Measurements from ENCODE around the gene NLGN2.
"Not testable (repeated sequence)": the region's sequence is repeated elsewhere in the genome, so short reads cannot be mapped to it uniquely, and the experiment has no call there.

NLGN2 gene

DNA sequence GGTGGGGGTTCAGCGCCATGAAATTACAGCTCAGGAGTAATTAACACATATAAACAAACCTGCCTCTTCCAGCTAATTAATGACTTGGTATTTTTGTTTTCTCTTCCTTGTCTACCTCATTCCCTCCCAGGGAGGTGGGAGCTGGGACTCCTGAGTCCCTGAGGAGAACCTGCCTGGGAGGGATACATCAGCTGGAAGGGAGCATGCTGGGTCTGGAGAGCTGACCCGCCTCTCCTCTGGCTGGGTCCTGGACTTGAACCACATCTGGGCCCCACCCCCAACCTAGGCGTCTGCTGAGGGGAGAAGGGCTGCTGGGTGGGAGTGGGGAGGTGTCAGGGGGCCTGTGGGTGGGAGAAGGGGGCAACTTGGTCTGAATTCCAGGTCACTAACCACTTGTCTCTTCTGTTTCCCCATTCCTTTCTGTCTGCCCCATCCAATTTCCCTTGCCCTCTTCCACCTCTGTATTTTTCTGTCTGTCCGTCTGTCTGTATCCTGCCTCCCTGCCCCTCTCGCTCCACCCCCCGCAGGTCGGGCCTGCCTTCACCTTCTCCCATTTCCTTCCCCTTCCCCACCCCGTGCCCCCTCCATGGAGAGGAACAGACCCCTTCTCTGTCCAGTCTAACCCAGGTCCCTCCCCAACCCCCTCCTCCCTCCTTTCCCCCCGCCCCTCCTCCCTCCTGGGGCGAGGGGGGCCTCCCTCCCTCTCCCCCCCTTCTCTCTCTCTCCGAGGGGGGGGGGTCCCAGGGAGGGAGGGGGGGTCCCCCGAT, at the start of gene NLGN2:
NLGN2 (plus strand) TSS at position 361 of the 767 bp plus-strand sequence. CDS start 411 bp downstream, outside the sequence.
- DNase-seq: no peak

DNA sequence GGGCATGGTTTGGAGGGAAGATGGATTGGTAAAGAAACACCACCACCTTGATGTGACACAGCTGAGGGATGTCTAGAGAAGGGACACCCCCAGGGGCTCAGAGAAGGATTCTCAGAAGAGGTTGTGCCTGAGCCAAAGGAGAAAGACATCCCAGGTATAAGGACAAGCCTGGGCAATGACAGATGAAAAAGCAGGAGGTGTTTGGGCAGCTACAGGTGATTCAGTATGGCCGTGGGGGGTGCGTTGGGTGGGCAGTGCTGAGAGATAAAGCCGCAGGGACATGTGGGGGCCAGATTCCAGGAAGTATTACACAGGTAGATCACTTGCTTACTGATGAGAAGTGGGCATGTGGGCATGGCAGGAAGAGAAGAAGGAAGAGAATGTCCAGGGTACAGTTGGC, 45.7 kb upstream of the NLGN2 start:
- no peak for DNase-seq

DNA sequence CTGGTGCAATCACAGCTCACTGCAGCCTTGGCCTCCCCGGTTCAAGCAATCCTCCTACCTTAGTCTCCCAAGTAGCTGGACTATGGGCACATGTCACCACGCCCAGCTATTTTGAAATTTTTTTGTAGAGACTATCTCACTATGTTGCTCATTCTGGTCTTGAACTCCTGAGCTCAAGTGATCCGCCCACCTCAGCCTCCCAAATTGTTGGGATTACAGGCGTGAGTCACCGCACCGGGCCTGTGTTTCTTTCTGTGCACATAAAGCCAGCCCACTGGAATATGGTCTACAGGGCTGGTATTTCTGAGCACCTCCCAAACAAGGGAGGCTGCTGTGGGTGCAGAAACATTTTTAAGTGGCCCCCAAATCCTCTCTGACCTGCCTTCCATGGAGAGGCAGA, 44.3 kb upstream of the NLGN2 start:
- no peak for DNase-seq

DNA sequence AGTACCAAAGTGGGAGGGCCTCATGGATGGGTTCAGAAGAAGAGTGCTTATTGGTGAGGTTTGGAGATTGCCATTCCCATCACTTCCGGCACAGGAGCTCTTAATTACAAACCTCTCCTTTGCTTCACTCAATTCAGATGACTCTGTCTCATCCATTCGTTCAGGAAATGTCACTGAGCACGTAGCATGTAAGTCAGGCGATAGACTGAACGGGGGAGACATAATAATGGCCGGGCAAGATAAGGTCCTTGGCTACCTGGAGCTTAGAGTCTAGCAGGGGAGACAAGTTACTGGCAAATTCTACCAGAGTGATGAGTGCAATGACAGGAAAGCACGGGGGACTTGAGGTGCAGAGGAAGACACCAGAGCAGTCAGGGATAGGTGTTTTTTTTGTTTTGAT, 41.7 kb upstream of the NLGN2 start:
- DNase-seq: not testable (repeated sequence)

DNA sequence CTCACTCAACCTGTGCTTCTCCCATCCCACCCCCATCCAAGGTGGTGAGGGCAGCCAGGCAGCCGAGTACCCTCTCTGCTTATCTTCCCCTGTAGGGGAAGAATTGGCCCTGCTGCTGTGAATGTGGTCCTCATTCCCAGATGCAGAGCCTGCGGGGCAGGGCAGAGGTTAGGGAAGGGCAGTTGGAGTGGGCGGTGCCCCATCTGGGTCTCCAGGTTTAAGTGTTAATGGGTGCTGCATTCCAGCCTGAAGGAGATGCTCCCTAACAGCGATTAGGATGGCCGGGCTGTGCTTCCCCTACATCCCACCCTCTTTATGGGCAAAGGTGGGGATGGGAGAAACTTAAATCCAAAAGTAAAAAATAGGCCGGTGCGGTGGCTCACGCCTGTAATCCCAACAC, 40.6 kb upstream of the NLGN2 start:
- no peak for DNase-seq

DNA sequence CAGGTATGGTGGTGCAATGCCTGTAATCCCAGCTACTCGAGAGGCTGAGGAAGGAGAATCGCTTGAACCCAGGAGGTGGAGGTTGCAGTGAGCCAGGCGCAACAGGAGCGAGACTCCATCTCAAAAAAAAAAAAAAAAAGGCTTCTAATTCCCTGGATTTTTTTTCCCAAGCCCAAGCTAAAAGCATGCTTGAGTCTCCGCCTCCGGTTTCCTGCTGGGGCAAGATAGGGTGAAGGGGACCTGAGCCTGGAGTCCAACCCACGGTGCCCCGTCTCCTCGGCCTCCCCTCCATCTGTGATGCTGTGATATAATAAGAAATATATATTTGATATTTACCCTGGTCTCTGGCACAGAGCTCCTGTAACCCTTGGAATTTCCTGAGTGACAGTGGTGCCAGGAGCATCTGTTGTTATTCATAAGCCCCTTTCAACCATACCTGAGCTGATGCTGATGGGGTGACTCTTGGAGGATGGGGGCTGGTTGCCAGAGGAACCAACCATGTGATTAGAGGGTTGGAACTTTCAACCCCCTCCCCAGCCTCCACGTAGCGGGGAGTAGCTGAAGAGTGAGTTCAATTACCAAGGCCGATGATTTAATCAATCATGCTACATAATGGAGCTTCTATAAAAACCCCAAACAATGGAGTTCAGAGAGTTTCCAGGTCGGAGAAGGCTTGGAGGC, 39.6 kb upstream of the NLGN2 start:
- no peak for DNase-seq

DNA sequence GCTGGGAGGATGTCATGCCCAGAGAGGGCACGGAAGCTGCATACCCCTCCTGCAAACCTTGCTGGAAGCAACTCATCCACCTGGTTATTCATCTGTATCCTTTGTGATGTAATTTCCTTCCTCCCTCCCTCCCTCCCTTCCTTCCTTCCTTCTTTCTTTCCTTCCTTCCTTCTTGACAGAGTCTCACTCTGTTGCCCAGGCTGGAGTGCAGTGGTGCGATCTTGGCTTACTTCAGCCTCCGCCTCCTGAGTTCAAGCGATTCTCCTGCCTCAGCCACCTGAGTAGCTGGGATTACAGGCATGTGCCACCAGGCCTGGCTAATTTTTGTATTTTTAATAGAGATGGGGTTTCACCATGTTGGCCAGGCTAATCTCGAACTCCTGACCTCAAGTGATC, 39.0 kb upstream of the NLGN2 start:
- DNase-seq: not testable (repeated sequence)

DNA sequence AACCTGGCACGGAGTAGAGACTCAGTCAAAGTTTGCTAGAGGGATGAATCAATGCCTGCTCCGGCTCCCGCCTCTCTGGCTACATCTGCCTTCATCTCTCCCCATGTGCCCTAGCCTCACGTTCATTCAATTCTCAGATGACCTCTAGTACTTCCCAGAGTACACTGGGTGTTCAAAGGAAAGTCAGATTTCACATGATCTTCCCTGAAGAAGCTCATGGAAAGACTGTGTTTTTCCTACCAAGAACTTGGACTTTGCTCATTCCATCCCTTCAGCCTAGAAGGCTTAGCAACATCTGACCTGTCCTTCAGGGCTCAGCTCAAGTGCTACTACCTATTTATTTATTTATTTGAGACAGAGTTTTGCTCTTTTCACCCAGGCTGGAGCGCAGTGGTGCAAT, 37.8 kb upstream of the NLGN2 start:
- DNase-seq: no peak

DNA sequence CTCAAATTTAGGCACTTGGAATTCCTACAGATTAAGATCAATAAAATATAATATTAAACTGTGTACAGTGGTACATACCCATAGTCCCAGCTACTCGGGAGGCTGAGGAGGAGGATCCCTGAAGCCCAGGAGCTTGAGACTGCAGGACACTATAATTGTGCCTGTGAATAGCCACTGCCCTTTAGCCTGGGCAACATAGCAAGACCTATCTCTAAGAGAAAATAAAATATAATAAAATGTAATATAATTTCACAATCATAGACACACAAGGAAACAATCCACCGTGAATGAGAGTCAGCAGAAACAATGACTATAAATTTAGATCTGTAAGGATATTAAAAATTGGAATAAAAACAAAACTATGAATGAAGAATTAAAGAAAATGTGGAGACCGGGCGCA, 36.8 kb upstream of the NLGN2 start:
- no peak for DNase-seq

DNA sequence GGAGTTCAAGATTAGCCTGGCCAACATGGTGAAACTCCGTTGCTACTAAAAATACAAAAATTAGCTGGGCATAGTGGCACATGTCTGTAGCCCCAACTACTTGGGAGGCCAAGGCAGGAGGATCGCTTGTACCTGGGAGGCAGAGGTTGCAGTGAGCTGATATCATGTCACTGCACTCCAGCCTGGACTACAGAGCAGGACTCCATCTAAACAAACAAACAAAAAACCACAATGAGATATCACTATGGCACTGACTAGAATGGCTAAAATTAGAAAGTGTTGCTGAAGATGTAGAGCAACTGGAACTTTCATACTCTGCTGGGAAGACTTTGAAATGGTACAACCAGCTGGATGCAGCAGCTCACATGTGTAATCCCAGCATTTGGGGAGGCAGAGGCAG, 33.3 kb upstream of the NLGN2 start:
- no peak for DNase-seq

DNA sequence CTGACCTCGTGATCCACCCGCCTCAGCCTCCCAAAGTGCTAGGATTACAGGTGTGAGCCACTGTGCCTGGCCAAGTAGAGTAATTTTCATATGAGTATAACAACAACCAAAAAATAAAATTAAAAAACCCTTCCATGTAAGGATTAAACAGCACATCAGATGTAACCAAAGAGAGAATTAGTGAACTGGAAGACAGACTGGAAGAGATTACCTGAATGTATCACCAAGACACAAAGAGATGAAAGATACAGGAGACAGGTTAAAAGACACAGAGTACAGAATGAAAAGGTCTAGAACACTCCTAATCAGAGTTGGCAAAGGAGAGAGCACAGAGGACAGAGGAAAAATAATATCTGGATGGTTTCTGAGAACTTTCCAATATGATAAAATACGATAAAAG, 28.5 kb upstream of the NLGN2 start:
- DNase-seq: no peak

DNA sequence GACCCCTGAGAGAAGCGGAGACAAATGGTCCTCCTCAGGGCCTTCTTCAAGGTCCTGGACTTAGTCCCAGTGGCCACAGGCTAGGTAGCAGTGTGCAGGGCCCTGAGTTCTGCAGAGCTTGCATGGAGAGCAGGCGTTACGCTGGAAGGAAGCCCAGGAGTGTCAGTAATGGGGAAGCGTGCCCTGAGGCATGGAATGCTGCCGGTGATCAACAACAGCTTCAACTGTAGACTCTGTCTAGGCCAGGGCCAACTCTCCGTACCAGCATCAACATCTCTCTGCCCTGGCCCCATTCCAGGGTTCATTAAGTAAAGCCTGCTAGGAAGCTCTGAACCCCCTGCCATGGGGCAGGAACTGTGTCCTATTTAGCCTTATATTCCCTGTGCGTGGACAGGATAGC, 27.3 kb upstream of the NLGN2 start:
- DNase-seq: peak; percentile 36

DNA sequence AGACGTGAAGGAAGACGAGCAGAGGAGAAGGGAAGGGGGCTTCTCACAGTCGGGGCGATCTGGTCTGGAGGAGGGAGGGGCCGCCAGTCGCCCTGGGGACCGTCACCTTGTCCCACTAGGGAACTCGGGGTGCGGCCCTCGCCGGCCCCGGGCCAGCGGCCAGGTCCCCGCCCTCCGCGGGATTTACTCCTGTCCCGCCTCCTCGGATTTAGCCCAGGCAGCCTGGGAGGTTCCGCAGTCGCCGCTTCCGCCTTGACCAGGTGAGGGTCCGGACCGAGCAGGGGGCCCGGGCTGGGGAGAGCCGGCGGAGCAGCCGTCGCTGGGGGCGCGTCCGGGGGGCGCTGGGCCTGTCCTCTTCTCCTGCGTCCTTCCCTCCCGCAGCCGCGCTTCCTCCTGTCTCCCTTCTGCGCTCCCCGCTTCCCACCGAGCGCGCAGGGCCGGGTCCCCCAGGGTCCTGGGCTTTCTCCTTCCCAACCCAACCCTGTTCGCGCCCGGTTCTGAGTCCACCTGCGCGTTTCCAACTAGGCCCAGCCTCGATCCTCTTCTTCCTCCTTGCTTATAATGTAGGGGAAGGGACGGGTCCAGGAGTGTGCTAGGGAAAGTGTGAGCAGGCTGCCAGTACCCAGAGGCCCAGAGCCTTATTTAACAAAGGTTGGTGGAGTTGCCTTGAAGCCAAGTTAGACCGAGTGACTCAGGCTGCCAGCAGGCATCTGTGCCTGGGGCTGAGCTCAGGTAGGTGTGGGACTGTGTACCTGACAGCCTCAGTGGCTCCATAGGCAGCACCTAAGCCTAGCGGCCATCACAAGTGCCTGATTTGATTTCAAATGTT, 26.6 kb upstream of the NLGN2 start, which contains the start of gene TNK1:
TNK1 (plus strand) TSS at position 235 of the 829 bp plus-strand sequence. CDS start 1,838 bp downstream, outside the sequence.
- DNase-seq: no peak

DNA sequence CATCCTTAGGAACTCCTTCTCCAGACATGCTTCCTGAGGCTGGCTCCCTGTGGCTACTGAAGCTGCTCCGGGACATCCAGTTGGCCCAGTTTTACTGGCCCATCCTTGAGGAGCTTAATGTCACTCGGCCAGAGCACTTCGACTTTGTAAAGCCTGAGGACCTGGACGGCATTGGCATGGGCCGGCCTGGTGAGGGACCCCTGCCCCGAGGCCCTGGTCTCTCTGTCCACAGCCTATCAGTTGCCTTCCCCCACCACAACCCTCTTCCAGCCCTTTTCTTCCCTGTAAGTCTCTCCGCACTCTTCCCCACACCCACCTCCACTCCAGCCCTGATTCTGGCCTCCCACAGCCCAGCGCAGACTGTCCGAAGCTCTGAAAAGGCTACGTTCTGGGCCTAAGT, 24.7 kb upstream of the NLGN2 start:
- no peak for DNase-seq

DNA sequence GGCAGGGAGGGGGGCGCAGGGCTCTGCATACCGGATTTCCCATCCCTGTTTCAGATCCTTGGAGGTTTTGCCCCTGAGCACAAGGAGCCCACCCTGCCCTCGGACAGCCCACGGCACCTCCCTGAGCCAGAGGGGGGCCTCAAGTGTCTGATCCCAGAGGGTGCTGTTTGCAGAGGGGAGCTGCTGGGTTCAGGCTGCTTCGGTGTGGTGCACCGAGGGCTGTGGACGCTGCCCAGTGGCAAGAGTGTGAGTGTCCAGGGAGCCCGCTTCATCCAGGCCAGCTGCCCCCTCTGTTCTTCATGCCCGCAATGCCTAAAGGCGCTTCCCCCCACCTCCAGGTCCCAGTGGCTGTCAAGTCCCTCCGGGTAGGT, 24.3 kb upstream of the NLGN2 start:
- DNase-seq: no peak

DNA sequence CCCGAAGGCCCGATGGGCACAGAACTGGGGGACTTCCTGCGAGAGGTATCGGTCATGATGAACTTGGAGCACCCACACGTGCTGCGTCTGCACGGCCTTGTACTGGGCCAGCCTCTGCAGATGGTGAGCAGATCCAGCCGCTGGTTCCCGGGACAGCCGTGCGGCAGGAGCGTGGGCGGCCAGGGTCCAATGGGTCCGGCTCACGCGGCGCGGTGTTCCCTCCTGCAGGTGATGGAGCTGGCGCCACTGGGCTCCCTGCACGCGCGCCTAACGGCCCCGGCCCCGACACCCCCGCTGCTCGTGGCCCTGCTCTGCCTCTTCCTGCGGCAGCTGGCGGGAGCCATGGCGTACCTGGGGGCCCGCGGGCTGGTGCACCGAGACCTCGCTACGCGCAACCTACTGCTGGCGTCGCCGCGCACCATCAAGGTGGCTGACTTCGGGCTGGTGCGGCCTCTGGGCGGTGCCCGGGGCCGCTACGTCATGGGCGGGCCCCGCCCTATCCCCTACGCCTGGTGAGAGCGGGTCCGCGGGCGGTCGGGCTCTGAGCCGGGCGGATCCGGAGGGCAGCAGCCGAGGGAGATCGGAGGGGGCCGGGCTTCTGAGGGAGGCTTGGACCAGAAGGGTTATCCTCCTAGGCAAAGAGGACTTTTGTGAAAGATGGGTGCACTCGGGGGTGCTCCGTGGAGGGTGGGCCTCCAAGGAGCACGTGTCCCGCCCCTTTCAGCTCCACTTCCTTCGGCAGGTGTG, 23.7 kb upstream of the NLGN2 start:
- peak; percentile 26 for DNase-seq

DNA sequence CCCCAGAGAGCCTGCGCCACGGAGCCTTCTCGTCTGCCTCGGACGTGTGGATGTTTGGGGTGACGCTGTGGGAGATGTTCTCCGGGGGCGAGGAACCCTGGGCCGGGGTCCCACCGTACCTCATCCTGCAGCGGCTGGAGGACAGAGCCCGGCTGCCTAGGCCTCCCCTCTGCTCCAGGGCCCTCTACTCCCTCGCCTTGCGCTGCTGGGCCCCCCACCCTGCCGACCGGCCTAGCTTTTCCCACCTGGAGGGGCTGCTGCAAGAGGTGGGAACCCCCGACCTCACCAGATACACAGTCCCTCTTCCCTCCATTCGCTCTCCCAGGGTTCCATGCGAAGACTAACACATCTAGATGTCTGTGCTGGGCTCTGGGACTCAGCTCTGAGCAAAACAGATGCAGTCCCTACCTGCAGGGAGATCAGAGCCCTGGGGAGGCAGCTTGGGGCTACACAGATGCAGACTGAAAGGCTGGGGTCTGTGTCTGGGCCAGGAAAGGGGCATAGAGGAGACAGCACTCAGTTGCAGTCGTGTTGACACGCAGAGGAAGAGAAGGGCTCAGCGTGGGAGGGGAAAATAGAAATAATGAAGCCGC, 23.1 kb upstream of the NLGN2 start:
- no peak for DNase-seq

DNA sequence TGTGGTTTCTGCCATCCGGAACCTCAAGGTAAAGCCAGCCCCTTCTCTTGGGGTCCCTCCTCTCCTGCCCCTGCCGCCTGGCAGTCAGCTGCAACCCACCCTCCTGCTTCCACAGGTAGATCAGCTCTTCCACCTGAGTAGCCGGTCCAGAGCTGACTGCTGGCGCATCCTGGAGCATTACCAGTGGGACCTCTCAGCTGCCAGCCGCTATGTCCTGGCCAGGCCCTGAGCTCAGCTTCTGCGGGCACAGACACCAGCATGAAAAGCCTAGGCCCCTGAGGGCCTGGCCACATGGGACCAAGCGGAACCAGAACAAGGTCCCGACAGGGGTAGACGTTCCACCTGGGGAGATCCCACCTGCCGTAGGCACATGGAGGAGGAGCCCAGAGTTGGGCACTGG, 18.8 kb upstream of the NLGN2 start:
- DNase-seq: no peak

DNA sequence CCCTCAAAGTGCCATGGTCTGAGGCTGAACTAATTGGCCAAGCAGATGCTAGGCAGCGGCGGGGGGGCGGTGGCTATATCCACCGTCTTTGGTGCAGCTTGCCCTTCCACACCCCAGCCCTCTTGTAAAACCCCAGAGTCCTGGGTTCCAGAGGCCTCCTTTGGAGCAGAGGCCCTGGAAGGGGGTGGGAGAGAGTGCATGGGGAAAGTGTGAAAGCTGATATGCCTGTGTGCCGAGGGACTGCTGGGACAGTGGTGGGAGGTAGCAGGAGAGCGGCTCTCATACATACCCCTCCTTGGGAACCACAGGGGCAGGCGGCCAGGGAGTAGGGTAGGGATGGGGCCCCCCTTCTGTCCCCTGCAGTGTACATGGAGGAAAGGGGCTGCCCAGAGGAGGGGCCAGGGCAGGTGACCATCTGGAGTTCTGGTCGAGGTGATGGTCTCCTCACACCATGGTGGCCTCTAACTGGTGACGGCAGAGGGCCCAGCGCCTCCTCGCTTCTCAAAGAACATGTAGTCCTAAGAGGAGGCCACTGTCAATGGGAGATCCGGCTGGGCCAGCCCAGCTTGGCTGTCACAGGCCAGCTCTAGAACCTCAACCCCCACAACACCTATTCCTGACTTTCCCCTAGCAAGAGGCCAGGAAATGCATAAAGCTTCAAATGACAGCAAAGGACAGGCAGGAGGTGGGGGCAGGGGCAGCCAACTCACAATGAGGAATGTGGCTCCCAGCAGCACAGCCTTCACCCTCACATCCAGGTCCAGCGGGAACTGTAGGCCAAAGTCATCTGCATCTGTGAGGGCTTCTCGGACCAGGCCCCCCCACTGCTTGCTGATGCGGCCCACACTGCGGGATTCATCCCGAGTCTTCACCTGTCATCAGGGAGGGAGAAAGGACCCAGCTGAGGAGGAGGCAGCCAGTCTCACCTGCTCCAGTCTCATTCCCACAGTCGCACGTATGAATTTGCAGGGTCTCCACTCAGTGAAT, 17.4 kb upstream of the NLGN2 start:
- DNase-seq: no peak

DNA sequence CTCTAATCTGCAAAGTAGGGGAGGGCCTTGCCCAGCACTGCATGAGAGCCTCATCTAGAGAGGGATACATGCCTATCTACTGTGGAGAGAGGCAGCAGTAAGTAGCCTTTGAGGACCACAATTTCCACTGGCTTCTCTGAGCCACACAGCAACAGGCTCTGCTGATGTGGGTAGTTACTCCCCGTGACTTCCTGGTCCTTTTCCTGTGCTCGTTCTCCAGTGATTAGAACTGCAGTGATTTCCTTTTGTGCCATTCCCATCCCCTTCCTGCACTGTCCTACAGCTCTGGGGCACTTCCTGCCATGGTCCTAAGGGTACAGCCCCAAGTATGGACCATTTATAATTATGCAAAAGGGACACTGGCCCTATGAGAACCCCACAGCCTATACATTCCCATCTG, 16.3 kb upstream of the NLGN2 start:
- no peak for DNase-seq

Measured in fibroblast of upper back skin (primary cell).